Activated CD4-positive, alpha-beta memory T cell treated with anti-CD3 and anti-CD28 coated beads for 36 hours (primary cell): Measurements from ENCODE around the gene ZNF320. TPM values are rescaled to one million over a fixed set of nuclear protein-coding genes. Genes with fewer than 3 reads are reported as not detected.
"Not testable (repeated sequence)": the region's sequence is repeated elsewhere in the genome, so short reads cannot be mapped to it uniquely, and the experiment has no call there.

Experiments used
- CTCF ChIA-PET: fragments of 350-600 bp; sonication (Branson Sonifier 250); formaldehyde crosslinking; loops from one replicate; lab custom pipeline; 2021; ENCODE audit warnings: antibody characterized with exemption, inconsistent platforms; lab: Charles Lee
- POLR2A ChIA-PET: fragments of 350-600 bp; sonication (Branson Sonifier 250); formaldehyde crosslinking; loops from one replicate; lab custom pipeline; 2021; ENCODE audit warnings: antibody characterized with exemption; lab: Charles Lee
- DNase-seq: peaks from one replicate; pipeline ENCODE4 v3.0.0-alpha.2; 2020
- H3K27ac Mint-ChIP-seq: one replicate; pipeline ENCODE4 v1.8.0; 2021; ENCODE audit warnings: mixed read lengths
- H3K27me3 Mint-ChIP-seq: one replicate; pipeline ENCODE4 v1.8.0; 2021; ENCODE audit warnings: mixed read lengths
- H3K36me3 Mint-ChIP-seq: one replicate; pipeline ENCODE4 v1.8.0; 2021; ENCODE audit warnings: mixed read lengths
- H3K4me1 Mint-ChIP-seq: one replicate; pipeline ENCODE4 v1.8.0; 2021; ENCODE audit warnings: low read depth, mixed read lengths
- H3K4me3 Mint-ChIP-seq: one replicate; pipeline ENCODE4 v1.8.0; 2021; ENCODE audit warnings: mild to moderate bottlenecking, mixed read lengths
- H3K9me3 Mint-ChIP-seq: one replicate; pipeline ENCODE4 v1.8.0; 2021; ENCODE audit warnings: mixed read lengths
- intact Hi-C: fragments of 100-400 bp; cut with micrococcal nuclease; formaldehyde crosslinking; loops from one replicate; pipeline ENCODE4 v1.15.1; 2023
- total RNA-seq, 2 experiments: library from RNA; stranded (reverse); gene quantifications; one replicate each; pipeline ENCODE4 v1.2.3, GENCODE V29; 2021

The ZNF320 gene
- total RNA-seq, 2 experiments from 2014 or later, result 5.4 to 7.0 TPM

DNA sequence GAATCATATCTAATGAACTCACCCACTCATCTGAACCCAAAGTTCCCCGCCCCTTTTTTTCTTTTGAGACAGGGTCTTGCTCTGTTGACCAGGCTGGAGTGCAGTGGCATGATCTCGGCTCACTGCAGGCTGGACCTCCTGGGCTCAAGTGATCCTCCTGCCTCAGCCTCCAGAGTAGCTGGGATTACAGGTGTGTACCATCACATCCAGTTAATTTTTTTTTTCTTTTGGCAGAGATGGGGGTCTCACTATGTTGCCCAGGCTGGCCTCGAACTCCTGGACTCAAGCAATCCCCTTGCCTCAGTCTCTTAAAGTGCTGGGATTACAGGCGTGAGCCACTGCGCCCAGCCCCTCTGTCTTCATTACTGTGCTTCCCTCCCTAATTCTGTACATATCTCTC is 43.5 kb upstream of the ZNF320 start:
- Mint-ChIP-seq H3K36me3 (peaks cover 26% of the 10 kb centered on the region), H3K9me3 (peaks cover 33% of the 10 kb centered on the region), H3K4me3 (peak overlapping the region; percentile 81), H3K4me1 (peaks cover 26% of the 10 kb centered on the region)
- CTCF ChIA-PET, result interaction anchor here (0.8 kb wide), 1 partner anchor 213 kb away, joined by 3 read pairs; no protein-coding TSS in a partner anchor
- H3K27me3 Mint-ChIP-seq, DNase-seq, POLR2A ChIA-PET, H3K27ac Mint-ChIP-seq: not testable (repeated sequence)
- intact Hi-C loops, result loop anchor here (5.0 kb wide), 1 partner anchor 51 kb away; no protein-coding TSS in a partner anchor

DNA sequence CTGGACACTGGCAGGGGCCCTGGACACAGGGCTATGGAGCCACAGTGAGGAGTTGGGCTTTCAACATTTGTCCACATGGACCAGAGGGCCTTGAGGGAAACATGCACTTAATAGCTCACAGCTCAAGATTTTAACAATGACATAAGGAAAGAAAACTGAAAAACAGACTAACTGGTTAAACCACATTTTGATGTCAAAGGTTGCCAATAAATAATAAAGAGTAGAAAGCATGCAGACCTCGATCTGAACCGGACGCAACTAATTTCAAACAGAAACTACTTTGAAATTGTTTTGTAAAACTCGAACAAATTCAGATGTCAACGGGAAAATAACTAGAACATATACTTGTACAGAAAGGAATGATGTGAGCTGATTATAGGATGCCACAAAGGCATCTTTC is 41.3 kb upstream of the ZNF320 start:
- ChIA-PET CTCF (no interaction called here), POLR2A (no interaction called here)
- no peak for DNase-seq
- Mint-ChIP-seq H3K27ac (peak overlapping the region; percentile 21), H3K36me3 (peaks cover 34% of the 10 kb centered on the region), H3K27me3 (no peaks in the 10 kb centered on the region), H3K9me3 (peaks cover 26% of the 10 kb centered on the region), H3K4me3 (no peak overlapping the region), H3K4me1 (peaks cover 26% of the 10 kb centered on the region)
- intact Hi-C loops, result no loop called here

DNA sequence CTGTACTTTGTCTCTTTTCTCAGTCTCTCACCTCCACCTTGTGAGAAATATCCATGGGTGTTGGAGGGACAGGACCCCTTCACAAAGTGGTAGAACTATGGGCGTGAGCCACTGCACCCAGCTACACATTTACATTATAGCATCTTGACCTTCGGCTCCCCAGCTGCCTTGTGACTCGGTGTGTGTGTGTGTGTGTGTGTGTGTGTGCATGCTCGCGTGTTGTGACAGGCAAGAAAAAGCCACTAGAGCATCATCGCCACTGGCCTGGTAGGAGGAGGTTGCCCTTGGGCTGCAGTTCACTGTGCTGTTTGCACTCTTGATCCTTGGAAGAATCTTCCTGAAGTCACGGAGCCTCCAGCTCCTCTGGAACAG is 39.5 kb upstream of the ZNF320 start:
- POLR2A ChIA-PET, result no interaction called here
- CTCF ChIA-PET, result no interaction called here
- H3K9me3 Mint-ChIP-seq, result peaks cover 34% of the 10 kb centered on the region

DNA sequence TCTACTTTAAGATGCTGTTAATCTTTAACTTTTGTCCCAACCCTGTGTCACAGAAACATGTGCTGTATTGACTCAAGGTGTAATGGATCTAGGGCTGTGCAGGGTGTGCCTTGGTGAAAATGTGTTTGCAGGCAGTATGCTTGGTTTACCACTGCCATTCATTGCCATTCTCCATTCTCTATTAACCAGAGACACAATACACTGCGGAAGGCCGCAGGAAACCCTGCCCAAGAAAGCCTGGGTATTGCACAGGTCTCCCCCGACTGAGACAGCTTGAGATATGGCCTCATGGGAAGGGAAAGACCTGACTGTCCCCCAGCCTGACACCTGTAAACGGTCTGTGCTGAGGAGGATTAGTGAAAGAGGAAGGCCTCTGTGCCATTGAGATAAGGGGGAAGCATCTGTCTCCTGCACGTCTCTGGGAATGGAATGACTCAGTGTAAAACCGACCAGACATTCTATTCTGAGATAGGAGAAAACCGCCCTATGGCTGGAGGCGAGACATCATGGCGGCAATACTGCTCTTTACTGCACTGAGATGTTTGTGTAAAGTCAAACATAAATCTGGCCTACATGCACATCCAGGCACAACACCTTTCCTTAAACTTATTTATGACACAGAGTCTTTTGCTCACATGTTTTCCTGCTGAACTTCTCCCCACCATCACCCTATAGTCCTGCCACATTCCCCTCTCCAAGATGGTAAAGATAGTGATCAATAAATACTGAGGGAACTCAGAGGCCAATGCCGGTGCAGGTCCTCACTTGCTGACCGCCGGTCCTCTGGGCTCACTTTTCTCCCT is 38.9 kb upstream of the ZNF320 start:
- POLR2A ChIA-PET, result no interaction called here
- DNase-seq, result no peak
- Mint-ChIP-seq H3K27ac (no peak overlapping the region), H3K27me3 (no peaks in the 10 kb centered on the region), H3K4me1 (peaks cover 17% of the 10 kb centered on the region), H3K9me3 (peaks cover 37% of the 10 kb centered on the region), H3K36me3 (peaks cover 50% of the 10 kb centered on the region), H3K4me3 (no peak overlapping the region)
- CTCF ChIA-PET, result no interaction called here
- intact Hi-C loops, result no loop called here

More for the DNA sequence above, 39.5 kb upstream of the ZNF320 start:
- peaks cover 48% of the 10 kb centered on the region for H3K36me3 Mint-ChIP-seq
- no peak overlapping the region for H3K4me3 Mint-ChIP-seq
- no peaks in the 10 kb centered on the region for H3K27me3 Mint-ChIP-seq
- no peak overlapping the region for H3K27ac Mint-ChIP-seq
- intact Hi-C loops, result no loop called here
- H3K4me1 Mint-ChIP-seq, result peaks cover 23% of the 10 kb centered on the region
- no peak for DNase-seq

DNA sequence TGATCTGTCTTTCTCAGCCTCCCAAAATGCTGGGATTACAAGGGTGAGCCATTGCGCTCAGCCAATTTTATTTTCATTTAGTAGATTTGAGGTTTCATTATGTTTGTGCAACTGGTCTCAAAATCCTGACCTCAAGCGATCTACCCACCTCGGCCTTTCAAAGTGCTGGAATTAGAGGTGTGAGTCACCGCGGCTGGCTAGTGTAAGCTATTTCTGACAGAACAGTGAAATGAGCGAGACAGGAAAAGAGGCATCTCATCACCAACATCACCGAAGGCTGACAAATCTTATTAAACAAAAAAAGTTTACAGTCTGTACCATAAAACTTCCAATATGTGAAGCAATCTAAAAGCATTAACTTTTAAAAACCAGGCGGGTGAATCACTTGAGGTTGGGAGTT is 38.0 kb upstream of the ZNF320 start:
- intact Hi-C loops, result no loop called here
- peaks cover 50% of the 10 kb centered on the region for H3K36me3 Mint-ChIP-seq
- ChIA-PET CTCF (no interaction called here), POLR2A (no interaction called here)
- peaks cover 37% of the 10 kb centered on the region for H3K9me3 Mint-ChIP-seq
- peaks cover 10% of the 10 kb centered on the region for H3K4me1 Mint-ChIP-seq
- peak; percentile 20 for DNase-seq
- no peaks in the 10 kb centered on the region for H3K27me3 Mint-ChIP-seq
- H3K4me3 Mint-ChIP-seq, result no peak overlapping the region
- H3K27ac Mint-ChIP-seq, result no peak overlapping the region

DNA sequence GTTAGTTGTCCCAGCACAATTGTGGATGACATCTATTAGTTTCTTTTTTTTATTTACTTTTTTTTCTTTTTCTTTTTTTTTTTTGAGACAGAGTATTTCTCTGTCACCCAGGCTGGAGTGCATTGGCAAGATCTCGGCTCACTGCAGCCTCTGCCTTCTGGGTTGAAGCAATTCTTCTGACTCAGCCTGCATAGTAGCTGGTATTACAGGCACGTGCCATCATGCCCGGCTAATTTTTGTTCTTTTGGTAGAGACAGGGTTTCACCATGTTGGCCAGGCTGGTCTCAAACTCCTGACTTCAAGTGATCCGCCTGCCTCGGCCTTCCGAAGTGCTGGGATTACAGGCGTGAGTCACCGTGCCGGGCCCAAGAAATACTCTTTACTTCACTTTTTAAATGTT is 27.2 kb upstream of the ZNF320 start:
- Mint-ChIP-seq H3K36me3 (peaks cover 30% of the 10 kb centered on the region), H3K4me1 (peaks cover 23% of the 10 kb centered on the region)
- CTCF ChIA-PET, H3K4me3 Mint-ChIP-seq, POLR2A ChIA-PET, intact Hi-C loops, H3K27ac Mint-ChIP-seq, H3K27me3 Mint-ChIP-seq, H3K9me3 Mint-ChIP-seq, DNase-seq: not testable (repeated sequence)

DNA sequence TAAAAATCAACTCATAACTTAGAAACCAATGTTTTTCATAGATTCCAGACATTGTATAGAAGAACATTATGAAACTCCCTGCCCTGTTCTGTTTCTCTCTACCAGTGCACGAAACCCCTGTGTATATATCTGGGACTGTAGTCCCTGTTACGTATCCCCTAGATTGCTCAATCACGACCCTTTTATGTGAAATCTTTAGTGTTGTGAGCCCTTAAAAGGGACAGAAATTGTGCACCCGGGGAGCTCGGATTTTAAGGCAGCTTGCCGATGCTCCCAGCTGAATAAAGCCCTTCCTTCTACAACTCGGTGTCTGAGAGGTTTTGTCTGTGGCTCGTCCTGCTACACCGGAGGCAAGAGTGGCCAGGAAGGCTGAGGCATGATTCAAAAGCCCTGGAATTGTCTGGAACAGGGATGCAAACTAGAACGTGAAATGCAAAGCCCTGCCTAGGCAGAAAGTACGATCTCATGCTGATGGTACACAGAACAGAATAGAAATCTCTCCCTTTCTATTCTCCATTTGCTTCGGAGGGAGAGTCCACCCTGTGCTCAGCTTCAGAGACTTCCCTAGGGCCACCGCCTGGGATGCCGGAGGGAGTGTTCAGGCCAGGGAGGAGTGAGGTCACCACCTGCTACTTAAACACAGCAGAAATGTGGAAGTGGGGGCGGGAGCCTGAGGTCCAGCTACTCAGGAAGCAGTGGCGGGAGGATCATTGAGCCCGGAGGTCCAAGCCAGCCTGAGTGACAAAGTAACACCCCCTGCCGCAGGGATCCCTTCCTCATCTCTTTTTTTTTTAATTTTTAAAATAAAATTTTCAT is 26.6 kb upstream of the ZNF320 start:
- Mint-ChIP-seq H3K9me3 (no peaks in the 10 kb centered on the region), H3K36me3 (peaks cover 24% of the 10 kb centered on the region), H3K4me1 (peaks cover 23% of the 10 kb centered on the region), H3K4me3 (peak overlapping the region; percentile 92), H3K27ac (no peak overlapping the region), H3K27me3 (no peaks in the 10 kb centered on the region)
- ChIA-PET POLR2A (no interaction called here), CTCF (no interaction called here)
- intact Hi-C loops, result loop anchor here (2.0 kb wide), 2 partner anchors 19 to 39 kb away; partner anchors contain the start of gene ZNF816
- DNase-seq, result no peak

DNA sequence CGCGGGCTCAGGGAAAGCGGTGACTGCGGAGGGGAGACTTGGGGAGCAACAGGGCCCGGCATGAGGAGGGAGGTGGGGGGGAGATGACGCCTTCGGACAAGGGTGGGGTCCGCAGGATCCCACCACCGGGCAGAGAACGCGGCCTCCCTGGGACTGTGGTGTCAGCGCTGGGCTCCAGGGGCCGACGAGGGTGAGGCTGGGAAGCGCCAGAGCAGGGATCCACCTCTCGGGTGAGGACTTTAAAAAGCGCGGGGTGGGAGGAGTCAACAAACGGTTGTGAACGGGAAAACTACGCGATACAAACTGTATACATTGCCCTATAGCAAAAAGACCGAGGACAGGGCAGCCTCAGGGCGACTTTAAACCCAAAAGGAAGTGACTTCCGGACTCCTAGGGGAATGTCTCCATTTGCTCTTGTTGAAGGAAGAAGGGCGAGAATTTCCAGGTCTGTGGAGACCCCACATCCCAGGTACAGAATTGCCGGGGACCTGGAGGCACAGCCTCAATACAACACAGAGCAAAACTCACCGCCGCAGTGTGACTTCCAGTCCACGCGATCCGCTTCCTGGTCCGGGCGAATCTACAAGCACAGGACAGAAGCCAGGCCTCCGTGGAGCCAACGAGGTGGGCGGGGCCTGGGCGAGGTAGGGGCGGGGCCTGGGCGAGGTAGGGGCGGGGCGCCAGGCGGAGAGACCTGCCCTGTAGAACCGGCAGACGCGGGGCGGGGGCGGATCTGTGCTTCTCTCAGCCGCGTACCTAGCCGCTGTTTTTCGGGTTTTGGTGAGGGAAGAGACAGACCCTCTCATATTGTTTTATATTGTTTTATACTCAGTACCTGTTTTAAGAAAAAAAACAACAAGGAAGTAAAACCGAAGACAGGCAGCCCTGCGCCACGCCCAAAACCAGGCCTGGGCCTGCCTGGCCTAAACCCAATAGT is 25.7 kb upstream of the ZNF320 start, which contains the start of gene ZNF888:
Gene ZNF888 (minus strand): TSS at position 588 of the 937 bp plus-strand sequence. CDS start 5,555 bp downstream, outside the sequence.
- Mint-ChIP-seq H3K27me3 (no peaks in the 10 kb centered on the region), H3K9me3 (no peaks in the 10 kb centered on the region), H3K36me3 (peaks cover 15% of the 10 kb centered on the region), H3K4me3 (peak within 1 kb of the TSS; percentile 92), H3K4me1 (peaks cover 23% of the 10 kb centered on the region), H3K27ac (peak within 1 kb of the TSS; percentile 87)
- peak; percentile 96 for DNase-seq
- POLR2A ChIA-PET, result no interaction called here
- intact Hi-C loops, result loop anchor here (2.0 kb wide), 2 partner anchors 20 to 40 kb away; partner anchors contain the start of gene ZNF816
- CTCF ChIA-PET, result no interaction called here

DNA sequence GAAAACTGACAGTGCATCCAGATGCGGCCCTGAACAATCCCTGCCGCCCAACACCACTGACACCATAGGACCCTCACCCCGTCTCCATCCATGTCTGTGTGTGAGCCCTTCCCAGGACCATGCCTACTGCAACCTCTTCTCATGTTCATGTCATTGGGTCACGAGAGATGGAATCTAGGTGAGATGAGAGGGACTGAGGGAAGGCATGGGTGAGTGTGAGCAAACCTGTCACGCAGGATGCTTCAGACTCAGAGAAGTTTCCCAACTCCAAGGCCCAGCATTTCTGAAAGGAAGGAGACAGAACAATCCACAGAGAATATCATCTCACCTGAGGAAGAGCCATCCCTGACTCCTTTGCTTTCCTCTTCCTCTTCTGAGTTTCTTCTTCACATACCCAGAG is 20.1 kb upstream of the ZNF320 start:
- Mint-ChIP-seq H3K27me3 (no peaks in the 10 kb centered on the region), H3K27ac (no peak overlapping the region)

DNA sequence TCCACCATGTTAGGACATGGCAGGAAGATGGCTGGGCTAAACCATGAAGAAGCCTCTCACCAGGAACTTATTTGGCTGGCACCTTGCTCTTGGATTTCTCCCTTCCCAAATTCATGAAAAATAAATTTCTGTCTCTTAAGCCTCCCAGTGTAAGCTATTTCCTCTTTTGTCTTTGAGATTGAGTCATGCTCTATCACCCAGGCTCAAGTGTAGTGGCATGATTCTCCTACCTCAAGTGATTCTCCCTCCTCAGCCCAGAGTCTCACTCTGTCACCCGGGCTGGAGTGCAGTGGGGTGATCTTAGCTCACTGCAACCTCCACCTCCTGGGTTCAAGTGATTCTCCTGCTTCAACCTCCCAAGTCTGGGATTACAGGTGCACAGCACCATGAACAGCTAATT is 13.2 kb upstream of the ZNF320 start:
- no peak for DNase-seq
- no peaks in the 10 kb centered on the region for H3K27me3 Mint-ChIP-seq
- intact Hi-C loops, result no loop called here
- H3K36me3 Mint-ChIP-seq, result peaks cover 71% of the 10 kb centered on the region
- H3K4me3 Mint-ChIP-seq, result no peak overlapping the region
- CTCF ChIA-PET, result no interaction called here
- no peak overlapping the region for H3K27ac Mint-ChIP-seq
- no peaks in the 10 kb centered on the region for H3K4me1 Mint-ChIP-seq
- H3K9me3 Mint-ChIP-seq, result peaks cover 44% of the 10 kb centered on the region
- POLR2A ChIA-PET, result no interaction called here

More for the DNA sequence above, 20.1 kb upstream of the ZNF320 start:
- DNase-seq, result no peak
- ChIA-PET POLR2A (no interaction called here), CTCF (no interaction called here)
- peaks cover 13% of the 10 kb centered on the region for H3K4me1 Mint-ChIP-seq
- H3K4me3 Mint-ChIP-seq, result no peak overlapping the region
- intact Hi-C loops, result no loop called here
- H3K9me3 Mint-ChIP-seq, result no peaks in the 10 kb centered on the region
- peaks cover 47% of the 10 kb centered on the region for H3K36me3 Mint-ChIP-seq

DNA sequence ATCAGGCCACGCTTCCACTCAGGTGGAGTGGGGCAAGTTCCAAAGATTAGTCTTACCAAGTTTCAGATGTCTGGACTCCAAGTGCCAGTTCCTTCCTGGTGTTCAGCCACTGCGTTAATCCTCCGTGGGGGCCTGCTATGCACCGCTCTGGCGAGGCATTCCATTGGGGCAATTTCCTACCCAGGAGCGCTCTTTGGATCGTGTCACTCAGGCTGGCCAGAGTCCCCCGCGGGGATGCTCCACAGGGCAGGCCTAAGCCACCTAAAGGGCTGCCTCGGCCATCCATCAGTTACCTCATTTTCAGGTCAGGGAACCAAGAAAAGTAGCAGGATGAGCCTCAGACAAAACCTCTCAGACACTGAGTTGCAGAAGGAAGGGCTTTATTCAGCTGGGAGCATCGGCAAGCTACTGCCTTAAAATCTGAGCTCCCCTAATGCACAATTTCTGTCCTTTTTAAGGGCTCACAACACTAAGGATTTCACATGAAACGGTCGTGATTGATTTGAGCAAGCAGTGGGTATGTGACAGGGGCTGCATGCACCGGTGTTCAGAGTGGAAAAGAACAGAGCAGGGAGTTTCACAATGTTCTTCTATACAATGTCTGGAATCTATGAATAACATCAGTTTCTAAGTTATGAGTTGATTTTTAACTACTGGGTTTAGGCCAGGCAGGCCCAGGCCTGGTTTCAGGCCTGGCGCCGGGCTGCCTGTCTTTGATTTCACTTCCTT is 6.8 kb upstream of the ZNF320 start:
- DNase-seq, POLR2A ChIA-PET, H3K4me3 Mint-ChIP-seq, intact Hi-C loops, H3K4me1 Mint-ChIP-seq, CTCF ChIA-PET, H3K27me3 Mint-ChIP-seq: not testable (repeated sequence)
- H3K36me3 Mint-ChIP-seq, result peaks cover 37% of the 10 kb centered on the region
- peak overlapping the region; percentile 5 for H3K27ac Mint-ChIP-seq
- peaks cover 39% of the 10 kb centered on the region for H3K9me3 Mint-ChIP-seq
